A549 (cell line): ENCODE results near the gene TBX1. TPM values are rescaled to one million over a fixed set of nuclear protein-coding genes. Genes with fewer than 3 reads are reported as not detected.
"Not testable (repeated sequence)": the region's sequence is repeated elsewhere in the genome, so short reads cannot be mapped to it uniquely, and the experiment has no call there.

Experiments
- ATAC-seq, 2 experiments: fragments of 200-7000 bp in 1 of 2; fragments of >200 bp in 1 of 2; cut with Nextera tagmentation in 1 of 2; cut with Tn5 transposase in 1 of 2; 3 replicates each; pipeline versions ENCODE4 v1.8.0 to v1.9.1; 2018 to 2020; ENCODE audit warnings: mild to moderate bottlenecking in 1 of 2, moderate library complexity in 1 of 2
- CTCF ChIA-PET: fragments of 300-600 bp; sonication (Branson Sonifier 250); formaldehyde crosslinking; extraction: SDS; loops from one replicate; lab custom pipeline; 2021; ENCODE audit warnings: antibody characterized with exemption, inconsistent platforms; lab: Yijun Ruan, JAX
- POLR2A ChIA-PET: fragments of 350-600 bp; formaldehyde crosslinking; extraction: SDS; loops from one replicate; lab custom pipeline; 2021; ENCODE audit warnings: antibody characterized with exemption, inconsistent platforms; lab: Yijun Ruan, JAX
- DNase-seq, 2 experiments: peaks; one replicate each; pipeline versions ENCODE4 v3.0.0 to v3.0.0-alpha.2; 2011 to 2016; ENCODE audit warnings: low read depth in 1 of 2, low spot score in 1 of 2
- FAIRE-seq: peaks from 2 replicates; lab custom pipeline; 2011; peaks lifted over from hg19 to GRCh38; lab: Jason Lieb, UNC
- H3K27ac ChIP-seq, 2 experiments: fragments of >200 bp; sonication (Bioruptor Twin); formaldehyde crosslinking; 3 replicates each; pipeline ENCODE4 v1.5.1; 2016 to 2017
- H3K4me1 ChIP-seq: fragments of >200 bp; sonication (Bioruptor Twin); formaldehyde crosslinking; 3 replicates; pipeline ENCODE4 v1.6.1; 2016
- H3K4me2 ChIP-seq: fragments of >200 bp; sonication (Bioruptor Twin); formaldehyde crosslinking; 3 replicates; pipeline ENCODE4 v1.6.1; 2016
- H3K4me3 ChIP-seq: fragments of >200 bp; sonication (Bioruptor Twin); formaldehyde crosslinking; 3 replicates; pipeline ENCODE4 v1.5.1; 2016
- H3K9me3 ChIP-seq: fragments of >200 bp; sonication (Bioruptor Twin); formaldehyde crosslinking; 3 replicates; pipeline ENCODE4 v1.6.1; 2016
- BCL3 ChIP-seq: fragments of >200 bp; sonication (Bioruptor Twin); formaldehyde crosslinking; IDR thresholded peaks from 3 replicates; pipeline ENCODE4 v1.6.1; 2016
- CBX2 ChIP-seq: fragments of 200-600 bp; sonication (generic); IDR thresholded peaks from 2 replicates; pipeline ENCODE4 v1.6.1; 2016; ENCODE audit warnings: low read depth, mild to moderate bottlenecking, borderline replicate concordance
- CBX8 ChIP-seq: fragments of 200-600 bp; sonication (generic); IDR thresholded peaks from 2 replicates; pipeline ENCODE4 v1.6.1; 2016
- CEBPB ChIP-seq, 2 experiments: fragments of >200 bp in 1 of 2; sonication (Bioruptor Twin) in 1 of 2; formaldehyde crosslinking in 1 of 2; IDR thresholded peaks; 2 replicates each; pipeline ENCODE4 v1.6.1; 2012 to 2016
- CHD4 ChIP-seq: fragments of 200-600 bp; sonication (generic); IDR thresholded peaks from 2 replicates; pipeline ENCODE4 v1.6.1; 2016; ENCODE audit warnings: antibody characterized with exemption, mild to moderate bottlenecking, borderline replicate concordance
- E2F6 ChIP-seq: IDR thresholded peaks from 2 replicates; pipeline ENCODE4 v1.6.1; 2012; ENCODE audit warnings: low read depth, borderline replicate concordance
- EHF ChIP-seq: fragments of 250-450 bp; sonication (Bioruptor Pico); IDR thresholded peaks from 2 replicates; pipeline ENCODE4 v1.5.0; 2020; ENCODE audit warnings: mild to moderate bottlenecking
- ELK1 ChIP-seq: fragments of 150-350 bp; IDR thresholded peaks from 2 replicates; pipeline ENCODE4 v1.6.1; 2014; ENCODE audit warnings: low read depth, mild to moderate bottlenecking, low read length
- EP300 ChIP-seq, 2 experiments: fragments of >200 bp; sonication (Bioruptor Twin); formaldehyde crosslinking; IDR thresholded peaks; 2 replicates in 1 of 2; 3 replicates in 1 of 2; pipeline ENCODE4 v1.6.1; 2016 to 2017
- FOSL2 ChIP-seq, 2 experiments: fragments of 450-650 bp in 1 of 2; fragments of >200 bp in 1 of 2; sonication (Bioruptor Twin) in 1 of 2; formaldehyde crosslinking; IDR thresholded peaks; 2 replicates each; pipeline versions ENCODE4 v1.5.0 to v1.6.1; 2016 to 2020; ENCODE audit warnings: mild to moderate bottlenecking in 1 of 2, moderate library complexity in 1 of 2
- GATA3 ChIP-seq: IDR thresholded peaks from 2 replicates; pipeline ENCODE4 v1.6.1; 2012; ENCODE audit warnings: borderline replicate concordance
- HDAC2 ChIP-seq: fragments of 200-600 bp; sonication (generic); IDR thresholded peaks from 2 replicates; pipeline ENCODE4 v1.6.1; 2016
- HEYL ChIP-seq: fragments of 250-450 bp; sonication (Bioruptor Pico); IDR thresholded peaks from 2 replicates; pipeline ENCODE4 v1.8.0; 2021; ENCODE audit warnings: mild to moderate bottlenecking, moderate library complexity
- HOXA7 ChIP-seq: fragments of 250-450 bp; sonication (Bioruptor Pico); IDR thresholded peaks from 2 replicates; pipeline ENCODE4 v1.5.0; 2020; ENCODE audit warnings: mild to moderate bottlenecking, moderate library complexity
- JUNB ChIP-seq: fragments of >200 bp; sonication (Bioruptor Twin); formaldehyde crosslinking; IDR thresholded peaks from 2 replicates; pipeline ENCODE4 v1.6.1; 2016
- KDM1A ChIP-seq: fragments of 200-600 bp; sonication (generic); IDR thresholded peaks from 2 replicates; pipeline ENCODE4 v1.6.1; 2016; ENCODE audit warnings: low read depth, mild to moderate bottlenecking
- MYC ChIP-seq: IDR thresholded peaks from 2 replicates; pipeline ENCODE4 v1.6.1; 2012; ENCODE audit warnings: mild to moderate bottlenecking, inconsistent platforms, low read length, improper control_type of control experiment, borderline replicate concordance
- SMC3 ChIP-seq: fragments of >200 bp; sonication (Bioruptor Twin); formaldehyde crosslinking; IDR thresholded peaks from 3 replicates; pipeline ENCODE4 v1.6.1; 2018; ENCODE audit warnings: inconsistent platforms
- SREBF2 ChIP-seq: fragments of 450-650 bp; IDR thresholded peaks from 2 replicates; pipeline ENCODE4 v1.6.1; 2014; ENCODE audit warnings: mild to moderate bottlenecking, moderate library complexity
- TFCP2L1 ChIP-seq: fragments of 250-450 bp; sonication (Bioruptor Pico); IDR thresholded peaks from 2 replicates; pipeline ENCODE4 v1.5.0; 2021; ENCODE audit warnings: mild to moderate bottlenecking
- ZSCAN20 ChIP-seq: fragments of 250-450 bp; sonication (Bioruptor Pico); IDR thresholded peaks from 2 replicates; pipeline ENCODE4 v1.8.0; 2022; ENCODE audit warnings: mild to moderate bottlenecking, moderate library complexity
- WGBS: methylation state at CpG from one replicate; pipeline ENCODE4 v1.1.6; 2017; ENCODE audit errors: missing lambda C conversion rate; 5-methylcytosine and 5-hydroxymethylcytosine counted together
- polyA plus RNA-seq, 4 experiments: library from polyadenylated mRNA; depleted of rRNA in 3 of 4; stranded (reverse); fragments of >200 nt; fragmentation: RNase III in 1 of 4; extraction: RNeasy Plus Mini Kit Qiagen cat#74134 plus additional on column Dnase treatment in 1 of 4; gene quantifications; 2 replicates in 3 of 4; 3 replicates in 1 of 4; pipeline ENCODE4 v1.2.3, GENCODE V29; 2011 to 2017
- TF ChIP-seq, protein P1 (sequence below): IDR thresholded peaks from 2 replicates; pipeline ENCODE4 v1.6.1; 2012

TBX1 gene
- polyA plus RNA-seq, 2 of the 4 experiments (the other 2 are of a cell fraction), result 0.30 to 2.8 TPM

DNA sequence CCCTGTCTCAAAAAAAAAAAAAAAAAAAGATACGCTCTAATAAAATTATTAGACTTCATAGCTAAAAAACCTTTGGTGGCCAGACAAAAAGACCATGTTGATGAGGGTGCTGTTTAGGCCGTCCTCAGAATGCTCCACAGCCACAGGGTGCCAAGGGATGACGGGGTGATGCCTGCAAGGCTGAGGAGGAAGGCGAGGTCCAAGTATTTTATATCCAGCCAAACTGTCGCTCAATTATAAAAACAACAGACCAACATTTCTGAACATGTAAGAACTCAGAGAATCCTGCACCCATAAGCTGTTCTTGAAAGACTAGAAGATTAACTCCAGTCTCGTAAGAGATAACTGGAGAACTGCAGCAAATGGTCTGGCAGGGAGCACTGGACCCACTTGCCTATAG is 29.2 kb downstream of the TBX1 start:
- WGBS, result 91% methylated on average over 6 of the region's 6 CpGs
- no peak for FAIRE-seq
- POLR2A ChIA-PET, result no interaction called here

DNA sequence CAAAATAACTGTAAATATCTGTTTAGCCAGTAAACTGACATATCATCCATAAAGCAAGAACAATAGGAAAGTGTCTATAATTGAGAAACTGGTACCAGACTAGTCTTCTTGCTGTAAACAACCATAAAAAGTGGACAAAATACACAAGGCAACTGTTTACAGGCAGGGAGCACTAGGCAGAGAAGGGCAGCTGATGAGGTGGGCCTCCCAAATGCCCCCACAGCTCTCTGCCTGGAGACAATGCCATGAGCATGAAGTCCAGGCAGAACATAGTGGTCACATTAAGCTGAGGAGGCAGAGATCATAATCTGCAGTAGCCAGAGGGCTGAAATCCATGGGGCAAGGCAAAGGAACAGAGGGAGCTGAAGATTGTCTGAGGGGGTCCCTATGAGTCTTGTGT is 30.7 kb downstream of the TBX1 start:
- FAIRE-seq, result no peak
- POLR2A ChIA-PET, result no interaction called here
- Histone ChIP-seq H3K9me3 (no peaks in the 10 kb centered on the region), H3K4me3 (no peak overlapping the region), H3K4me1 (no peaks in the 10 kb centered on the region), H3K27ac (no peak overlapping the region), H3K4me2 (no peak overlapping the region)
- DNase-seq, result no peak
- no peak for ATAC-seq
- TF ChIP-seq SMC3, result no peak
- no peak for TF ChIP-seq TFCP2L1 (CRISPR knock-in tag)
- TF ChIP-seq EP300 (IDR thresholded peaks at IDR 0.05), result no peak
- TF ChIP-seq FOSL2 (IDR thresholded peaks at IDR 0.05), result no peak
- no peak for TF ChIP-seq FOSL2 (CRISPR knock-in tag; IDR thresholded peaks at IDR 0.05)
- TF ChIP-seq GATA3, result no peak
- TF ChIP-seq CBX2, result no peak
- TF ChIP-seq BCL3, result no peak
- TF ChIP-seq HEYL, result no peak
- no peak for TF ChIP-seq CEBPB (IDR thresholded peaks at IDR 0.05)
- no peak for TF ChIP-seq HOXA7 (CRISPR knock-in tag)
- no peak for TF ChIP-seq CHD4
- TF ChIP-seq CBX8, result no peak
- TF ChIP-seq E2F6, result no peak
- TF ChIP-seq KDM1A, result no peak
- TF ChIP-seq EHF (CRISPR knock-in tag), result no peak
- TF ChIP-seq, protein P1, sequence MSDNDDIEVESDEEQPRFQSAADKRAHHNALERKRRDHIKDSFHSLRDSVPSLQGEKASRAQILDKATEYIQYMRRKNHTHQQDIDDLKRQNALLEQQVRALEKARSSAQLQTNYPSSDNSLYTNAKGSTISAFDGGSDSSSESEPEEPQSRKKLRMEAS, result no peak
- no peak for TF ChIP-seq JUNB
- TF ChIP-seq ELK1, result no peak
- CTCF ChIA-PET, result interaction anchor here (1.1 to 2.5 kb wide), 2 partner anchors 10 to 61 kb away, joined by 5 to 12 read pairs; no protein-coding TSS in a partner anchor

More for the DNA sequence above, 29.2 kb downstream of the TBX1 start:
- ATAC-seq (no peak), DNase-seq (no peak)
- no peak overlapping the region for H3K4me2 ChIP-seq
- no peak overlapping the region for H3K4me3 ChIP-seq
- H3K27ac ChIP-seq, result no peak overlapping the region
- no peaks in the 10 kb centered on the region for H3K9me3 ChIP-seq
- H3K4me1 ChIP-seq, result no peaks in the 10 kb centered on the region
- CTCF ChIA-PET, result interaction anchor here (0.9 to 2.5 kb wide), 3 partner anchors 9 to 159 kb away, joined by 3 to 12 read pairs (median 3); no protein-coding TSS in a partner anchor
- TF ChIP-seq MYC (no peak), E2F6 (no peak), SREBF2 (no peak)

GRCh38 chr22:19791894-19792293 is 31.3 kb downstream of the TBX1 start:
- no peak overlapping the region for H3K4me2 ChIP-seq
- H3K4me3 ChIP-seq, result no peak overlapping the region
- DNase-seq (no peak), FAIRE-seq (no peak), ATAC-seq (no peak)
- ChIA-PET POLR2A (no interaction called here), CTCF (interaction anchor here (1.1 to 2.5 kb wide), 2 partner anchors 9 to 61 kb away, joined by 5 to 12 read pairs; no protein-coding TSS in a partner anchor)
- H3K9me3 ChIP-seq, result no peaks in the 10 kb centered on the region
- H3K4me1 ChIP-seq, result no peaks in the 10 kb centered on the region
- TF ChIP-seq HEYL (no peak), HDAC2 (no peak), ZSCAN20 (CRISPR knock-in tag) (no peak)
- H3K27ac ChIP-seq, result no peak overlapping the region

GRCh38 chr22:19792383-19792896 is 31.9 kb downstream of the TBX1 start:
- H3K9me3 ChIP-seq, H3K4me3 ChIP-seq, H3K4me1 ChIP-seq, H3K27ac ChIP-seq, FAIRE-seq, DNase-seq, POLR2A ChIA-PET, H3K4me2 ChIP-seq, ATAC-seq: not testable (repeated sequence)
- 85% methylated on average over 13 of the region's 13 CpGs for WGBS
- CTCF ChIA-PET, result interaction anchor here (2.5 kb wide), 1 partner anchor 9 kb away, joined by 12 read pairs; no protein-coding TSS in a partner anchor
